ENCODE measurements around the gene STX10.
A peak's percentile ranks its signal among the peaks of the same experiment; 100 is the strongest.
"Not testable (repeated sequence)": the region's sequence is repeated elsewhere in the genome, so short reads cannot be mapped to it uniquely, and the experiment has no call there.

STX10 gene

GRCh38 chr19:13173139-13173737 lies 23.1 kb upstream of the STX10 start:
- Histone ChIP-seq H3K27ac (peak overlapping the region; percentile 78 to 79), H3K27me3 (no peaks in the 10 kb centered on the region), H3K36me3 (no peaks in the 10 kb centered on the region), H3K4me3 (no peak overlapping the region), H3K9me3 (no peaks in the 10 kb centered on the region), H3K4me1 (peaks cover 0 to 32% (median 27%) of the 10 kb centered on the region in 4 donors)
- DNase-seq, result no peak
- no peak for TF ChIP-seq CTCF (IDR thresholded peaks at IDR 0.05)
- intact Hi-C loops (cut with DNase I; ENCODE audit: low total_unique reads), result no loop called here

DNA sequence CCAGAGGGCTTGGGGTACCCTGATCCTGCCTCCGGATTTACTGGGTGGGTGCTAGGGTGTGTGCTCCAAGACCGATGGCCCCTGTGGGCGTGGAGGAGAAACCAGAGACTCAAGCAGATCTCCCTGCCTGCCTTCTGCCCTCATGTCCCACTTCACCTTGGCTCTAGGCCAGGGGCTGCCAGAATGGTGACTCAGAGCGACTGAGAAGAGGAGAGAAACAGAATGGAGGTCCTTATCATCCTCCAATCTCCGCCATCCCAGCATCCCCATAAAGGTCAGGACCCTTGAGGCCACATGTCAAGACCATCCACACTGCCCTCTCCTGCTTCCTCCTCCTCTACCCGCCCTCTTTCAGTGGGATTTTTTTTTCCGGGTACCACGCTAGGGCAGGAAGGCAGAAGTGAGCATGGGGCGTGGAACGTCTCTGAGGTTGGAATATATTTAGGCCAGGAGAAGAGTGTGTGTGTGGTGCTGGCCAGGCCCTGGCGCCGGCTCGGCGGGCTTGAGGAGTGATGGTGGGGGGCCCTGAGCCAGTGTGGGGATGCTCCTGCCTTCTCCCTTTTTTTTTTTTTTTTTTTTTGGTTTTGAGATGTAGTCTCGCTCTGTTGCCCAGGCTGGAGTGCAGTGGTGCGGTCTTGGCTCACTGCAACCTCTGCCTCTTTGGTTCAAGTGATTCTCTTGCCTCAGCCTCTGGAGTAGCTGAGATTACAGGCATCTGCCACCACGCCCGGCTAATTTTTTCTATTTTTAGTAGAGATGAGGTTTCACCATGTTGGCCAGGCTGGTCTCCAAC lies 22.4 kb upstream of the STX10 start:
- Histone ChIP-seq H3K9me3 (no peaks in the 10 kb centered on the region), H3K4me1 (peaks cover 0 to 39% (median 33%) of the 10 kb centered on the region in 4 donors), H3K27me3 (no peaks in the 10 kb centered on the region), H3K36me3 (no peaks in the 10 kb centered on the region), H3K4me3 (peak overlapping the region in 1 of 2 donors; percentile 18), H3K27ac (peak overlapping the region; percentile 78 to 79)
- TF ChIP-seq CTCF (IDR thresholded peaks at IDR 0.05), result no peak
- peak; percentile 88 to 91 for DNase-seq
- intact Hi-C loops (cut with DNase I; ENCODE audit: low total_unique reads), result no loop called here

GRCh38 chr19:13171146-13171545 lies 21.0 kb upstream of the STX10 start:
- Histone ChIP-seq H3K27ac (peak overlapping the region; percentile 78 to 79), H3K27me3 (no peaks in the 10 kb centered on the region), H3K4me1 (peaks cover 0 to 53% (median 44%) of the 10 kb centered on the region in 4 donors), H3K36me3 (no peaks in the 10 kb centered on the region), H3K4me3 (no peak overlapping the region), H3K9me3 (no peaks in the 10 kb centered on the region)
- no peak for DNase-seq
- intact Hi-C loops (cut with DNase I; ENCODE audit: low total_unique reads), result no loop called here
- no peak for TF ChIP-seq CTCF (IDR thresholded peaks at IDR 0.05)

GRCh38 chr19:13169769-13170168 lies 19.6 kb upstream of the STX10 start:
- no peak overlapping the region for H3K4me3 ChIP-seq
- H3K9me3 ChIP-seq, result no peaks in the 10 kb centered on the region
- no peak for DNase-seq
- H3K27me3 ChIP-seq, result no peaks in the 10 kb centered on the region
- peak overlapping the region; percentile 45 to 86 for H3K27ac ChIP-seq
- H3K36me3 ChIP-seq, result no peaks in the 10 kb centered on the region
- intact Hi-C loops (cut with DNase I; ENCODE audit: low total_unique reads), result no loop called here
- peaks cover 0 to 61% (median 49%) of the 10 kb centered on the region in 4 donors for H3K4me1 ChIP-seq
- TF ChIP-seq CTCF (IDR thresholded peaks at IDR 0.05), result no peak

DNA sequence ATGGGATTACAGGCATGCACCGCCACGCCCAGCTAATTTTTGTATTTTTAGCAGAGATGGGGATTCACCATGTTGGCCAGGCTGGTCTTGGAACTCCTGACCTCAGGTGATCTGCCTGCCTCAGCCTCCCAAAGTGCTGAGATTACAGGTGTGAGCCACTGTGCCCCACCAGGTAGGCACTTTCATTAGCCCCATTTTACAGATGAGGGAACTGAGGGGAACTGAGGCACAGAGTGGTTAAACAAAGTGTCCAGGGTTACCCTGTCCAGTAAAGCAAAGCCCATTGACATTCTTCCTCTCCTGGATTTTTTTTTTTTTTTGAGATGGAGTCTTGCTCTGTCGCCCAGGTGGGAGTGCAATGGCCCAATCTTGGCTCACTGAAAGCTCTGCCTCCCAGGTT lies 16.0 kb upstream of the STX10 start:
- Histone ChIP-seq H3K4me1 (peaks cover 10 to 65% (median 56%) of the 10 kb centered on the region in 4 donors), H3K27ac (peak overlapping the region; percentile 86 to 89)
- H3K36me3 ChIP-seq; DNase-seq; H3K4me3 ChIP-seq; H3K9me3 ChIP-seq; intact Hi-C loops (cut with DNase I; ENCODE audit: low total_unique reads); H3K27me3 ChIP-seq: not testable (repeated sequence)

Measured in tibial artery (tissue), 4 donors.